Activated T-cell treated with anti-CD3 and anti-CD28 coated beads, Interleukin-2, amount 50 U/mL, for 72 hours (primary cell): ENCODE results near the gene LITAFD. TPM values are rescaled to one million over a fixed set of nuclear protein-coding genes. Genes with fewer than 3 reads are reported as not detected.

ENCODE experiments used
- ATAC-seq, 2 donors: fragments of 150-1000 bp; cut with Tn5 transposase; replicated peaks in 1 of 2; 2 replicates each; pipeline ENCODE4 v1.10.0; 2021; ENCODE audit warnings: moderate library complexity in 2 of 2, mild to moderate bottlenecking in 1 of 2
- DNase-seq, 2 donors: peaks; one replicate each; pipeline ENCODE4 v3.0.0; 2021 to 2022; ENCODE audit warnings: mixed read lengths in 1 of 2
- H3K27ac Mint-ChIP-seq: one replicate; pipeline ENCODE4 v1.8.0; 2022; ENCODE audit warnings: mild to moderate bottlenecking, moderate library complexity, mixed read lengths
- H3K27me3 Mint-ChIP-seq: one replicate; pipeline ENCODE4 v1.8.0; 2022; ENCODE audit warnings: low read depth, mixed read lengths
- H3K36me3 Mint-ChIP-seq, 2 donors: one replicate each; pipeline ENCODE4 v1.8.0; 2022; ENCODE audit warnings: mixed read lengths in 2 of 2, mild to moderate bottlenecking in 1 of 2; ENCODE audit not compliant: insufficient read depth in 2 of 2
- H3K4me1 Mint-ChIP-seq: one replicate; pipeline ENCODE4 v1.8.0; 2022; ENCODE audit warnings: low read depth, mixed read lengths
- H3K4me3 Mint-ChIP-seq, 2 donors: one replicate each; pipeline ENCODE4 v1.8.0; 2022; ENCODE audit warnings: mild to moderate bottlenecking in 2 of 2, mixed read lengths in 2 of 2, moderate library complexity in 2 of 2
- H3K9me3 Mint-ChIP-seq, 2 donors: one replicate each; pipeline ENCODE4 v1.8.0; 2022; ENCODE audit warnings: mixed read lengths in 2 of 2
- total RNA-seq, 2 donors: library from RNA; stranded (reverse); gene quantifications; one replicate each; pipeline ENCODE4 v1.2.3, GENCODE V29; 2022

Gene LITAFD
- total RNA-seq, 2 donors from 2014 or later, result not detected

DNA sequence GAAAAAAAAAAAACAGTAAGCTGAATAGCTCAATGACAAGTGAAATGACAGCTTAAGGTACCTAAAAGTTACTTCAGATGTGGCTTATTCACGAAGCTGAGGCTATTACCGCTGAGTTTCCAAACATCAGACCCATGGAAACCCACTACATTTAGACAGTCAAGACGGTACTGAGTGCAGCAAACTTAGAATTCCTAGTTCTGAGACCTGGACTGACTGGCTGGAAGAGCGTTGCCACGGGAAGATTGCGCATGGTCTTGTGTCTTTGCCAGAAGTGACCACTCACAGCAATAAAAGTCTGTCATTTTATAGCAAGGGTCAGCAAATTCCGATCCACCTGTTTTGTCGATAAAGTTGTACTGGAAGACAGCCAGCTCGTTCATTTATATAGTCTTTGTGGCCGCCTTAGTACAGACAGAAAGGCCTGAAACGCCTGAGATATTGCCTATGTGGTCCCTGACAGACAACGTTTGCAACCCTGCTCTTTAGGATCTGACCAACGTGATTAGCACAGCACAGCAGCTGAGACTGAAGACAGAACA is 19.2 kb downstream of the LITAFD start:
- H3K4me3 Mint-ChIP-seq, result no peak overlapping the region
- no peak for ATAC-seq
- H3K36me3 Mint-ChIP-seq, result peaks cover 7 to 44% of the 10 kb centered on the region in 2 donors
- no peaks in the 10 kb centered on the region for H3K9me3 Mint-ChIP-seq
- DNase-seq, result no peak
- no peaks in the 10 kb centered on the region for H3K27me3 Mint-ChIP-seq
- H3K27ac Mint-ChIP-seq, result no peak overlapping the region
- H3K4me1 Mint-ChIP-seq, result no peaks in the 10 kb centered on the region

DNA sequence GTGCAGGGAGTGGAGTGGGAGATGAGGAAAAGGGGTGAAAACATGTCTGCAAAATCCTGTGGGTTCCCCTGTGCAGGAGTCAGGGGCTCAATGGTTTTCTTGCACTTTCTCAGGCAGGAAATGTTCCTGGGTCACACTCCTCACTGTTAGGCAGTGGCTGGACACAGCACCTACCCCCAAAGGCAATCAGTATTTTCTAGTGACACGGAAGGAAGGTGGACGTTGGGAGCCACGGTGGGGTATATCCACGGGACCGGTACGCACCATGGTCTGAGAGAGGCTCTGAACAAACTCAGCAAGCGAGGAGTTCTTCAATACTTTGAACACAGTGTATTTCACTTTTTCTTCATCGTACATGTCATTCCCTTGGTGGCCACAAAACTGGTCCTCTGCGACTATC is 20.9 kb downstream of the LITAFD start:
- DNase-seq, result no peak
- no peaks in the 10 kb centered on the region for H3K27me3 Mint-ChIP-seq
- H3K4me1 Mint-ChIP-seq, result peaks cover 5% of the 10 kb centered on the region
- no peak overlapping the region for H3K4me3 Mint-ChIP-seq
- no peak overlapping the region for H3K27ac Mint-ChIP-seq
- H3K9me3 Mint-ChIP-seq, result no peaks in the 10 kb centered on the region
- ATAC-seq, result no peak
- peaks cover 7 to 43% of the 10 kb centered on the region in 2 donors for H3K36me3 Mint-ChIP-seq

DNA sequence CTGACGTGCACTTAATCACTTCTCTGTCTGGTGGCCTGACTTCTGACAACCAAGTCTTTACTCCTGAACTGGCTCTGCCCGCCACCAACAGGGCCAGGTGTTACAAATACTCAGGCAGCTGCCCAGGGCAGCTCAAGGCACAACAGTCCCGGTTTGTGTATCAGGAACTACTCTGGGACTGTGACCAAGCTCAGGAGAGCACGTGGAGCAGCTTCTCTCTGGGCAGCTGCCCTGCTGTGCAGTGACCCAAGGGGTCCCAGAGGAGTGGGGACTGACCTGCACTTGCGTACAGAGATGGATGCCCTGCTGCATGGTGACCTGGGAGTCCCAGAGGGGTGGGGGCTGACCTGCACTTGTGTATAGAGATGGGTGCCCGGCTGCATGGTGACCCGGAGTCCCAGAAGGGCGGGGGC is 21.9 kb downstream of the LITAFD start:
- Mint-ChIP-seq H3K4me3 (no peak overlapping the region), H3K27me3 (no peaks in the 10 kb centered on the region), H3K27ac (no peak overlapping the region), H3K9me3 (no peaks in the 10 kb centered on the region), H3K36me3 (peaks cover 4 to 34% of the 10 kb centered on the region in 2 donors), H3K4me1 (peaks cover 5% of the 10 kb centered on the region)
- DNase-seq (no peak), ATAC-seq (no peak)

DNA sequence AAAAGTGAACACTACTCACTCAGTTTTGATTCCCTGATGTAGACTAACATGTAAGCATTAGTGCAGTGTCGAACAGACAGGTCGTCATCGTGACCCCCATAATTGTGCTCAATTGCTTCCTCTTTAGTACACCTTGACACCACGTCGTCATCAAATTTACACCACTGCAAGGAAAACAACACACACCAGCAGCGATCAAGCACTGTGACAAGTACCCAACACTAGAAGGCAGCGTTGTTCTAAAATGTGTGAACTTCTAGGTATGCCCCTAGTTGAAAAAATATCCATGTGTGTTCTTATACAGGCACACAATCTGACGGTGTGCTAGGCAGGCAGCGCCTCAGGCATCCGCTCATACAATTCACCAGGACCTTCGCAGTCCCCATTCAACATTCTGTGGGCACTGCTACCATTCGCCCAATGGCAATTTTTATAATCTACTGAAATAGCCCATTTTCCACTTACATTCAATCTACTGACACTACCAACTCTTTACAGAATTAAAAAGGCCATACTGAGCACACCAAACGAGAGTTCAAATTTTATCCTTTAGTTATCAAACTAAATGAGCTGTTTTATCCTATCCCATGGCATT is 23.1 kb downstream of the LITAFD start:
- Mint-ChIP-seq H3K4me3 (no peak overlapping the region), H3K27ac (no peak overlapping the region), H3K9me3 (no peaks in the 10 kb centered on the region), H3K27me3 (no peaks in the 10 kb centered on the region), H3K36me3 (peaks cover 4 to 25% of the 10 kb centered on the region in 2 donors), H3K4me1 (peaks cover 5% of the 10 kb centered on the region)
- ATAC-seq (peak; percentile 50 to 66), DNase-seq (no peak)

DNA sequence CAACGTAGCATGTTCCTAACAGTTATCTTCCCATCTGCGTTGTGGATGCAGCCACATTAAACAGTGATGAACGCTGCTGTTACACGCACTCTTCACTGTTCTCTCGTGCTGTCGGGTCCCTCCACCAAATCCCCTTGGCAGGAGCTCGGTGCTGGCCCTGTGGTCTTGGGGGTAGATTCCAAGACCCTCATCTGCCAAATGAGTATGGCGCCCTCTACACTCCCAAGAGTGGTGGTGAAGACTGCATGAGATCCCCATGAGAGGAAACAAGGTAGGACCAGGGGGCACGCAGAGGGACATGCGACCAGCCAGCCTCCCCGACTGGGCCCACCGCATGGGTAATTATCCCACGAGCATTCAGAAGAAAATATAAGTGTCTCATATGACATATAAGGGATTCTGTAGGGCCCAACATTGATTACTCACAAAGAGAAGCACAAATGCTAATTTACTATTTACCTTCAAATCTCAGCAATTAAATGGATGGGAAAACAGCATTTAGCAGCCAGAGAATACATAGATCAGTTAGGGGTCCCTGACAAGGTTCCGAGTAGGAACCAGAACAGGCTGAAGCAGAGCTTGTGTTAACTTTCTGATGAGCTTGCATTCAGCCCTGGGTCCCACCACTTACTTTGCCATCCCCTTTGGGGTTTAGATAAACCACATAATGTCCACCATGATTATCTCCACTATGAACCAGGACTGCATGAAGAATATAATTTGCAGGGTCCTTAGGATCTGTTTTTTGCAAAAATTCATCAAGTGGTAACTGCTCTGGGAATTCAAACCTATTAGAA is 23.8 kb downstream of the LITAFD start:
- Mint-ChIP-seq H3K4me1 (peaks cover 12% of the 10 kb centered on the region), H3K36me3 (peaks cover 4 to 24% of the 10 kb centered on the region in 2 donors), H3K4me3 (no peak overlapping the region), H3K9me3 (no peaks in the 10 kb centered on the region), H3K27ac (peak overlapping the region; percentile 54), H3K27me3 (no peaks in the 10 kb centered on the region)
- ATAC-seq (no peak), DNase-seq (no peak)

DNA sequence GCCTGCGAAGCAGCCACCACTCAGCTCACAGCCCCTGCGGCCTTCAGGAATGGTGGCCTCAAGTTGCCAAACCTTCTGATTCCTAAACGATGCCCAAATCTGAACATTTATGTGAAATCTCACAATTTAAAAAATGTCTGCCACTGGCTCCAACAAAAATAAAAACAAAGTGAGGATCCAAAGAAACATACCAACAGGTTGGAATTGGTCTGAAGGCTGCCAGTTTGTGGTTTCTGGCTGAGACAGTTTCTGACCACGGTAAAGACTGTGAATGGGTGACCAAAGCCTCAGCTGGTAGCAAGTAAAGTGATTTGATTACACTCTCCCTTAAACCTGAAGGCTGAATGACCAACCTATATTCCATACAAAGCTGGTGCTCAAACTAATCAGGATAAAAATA is 24.9 kb downstream of the LITAFD start:
- DNase-seq (no peak), ATAC-seq (no peak)
- Mint-ChIP-seq H3K36me3 (peaks cover 7 to 28% of the 10 kb centered on the region in 2 donors), H3K9me3 (no peaks in the 10 kb centered on the region), H3K27me3 (no peaks in the 10 kb centered on the region), H3K4me3 (no peak overlapping the region), H3K27ac (peak overlapping the region; percentile 57), H3K4me1 (peaks cover 21% of the 10 kb centered on the region)

DNA sequence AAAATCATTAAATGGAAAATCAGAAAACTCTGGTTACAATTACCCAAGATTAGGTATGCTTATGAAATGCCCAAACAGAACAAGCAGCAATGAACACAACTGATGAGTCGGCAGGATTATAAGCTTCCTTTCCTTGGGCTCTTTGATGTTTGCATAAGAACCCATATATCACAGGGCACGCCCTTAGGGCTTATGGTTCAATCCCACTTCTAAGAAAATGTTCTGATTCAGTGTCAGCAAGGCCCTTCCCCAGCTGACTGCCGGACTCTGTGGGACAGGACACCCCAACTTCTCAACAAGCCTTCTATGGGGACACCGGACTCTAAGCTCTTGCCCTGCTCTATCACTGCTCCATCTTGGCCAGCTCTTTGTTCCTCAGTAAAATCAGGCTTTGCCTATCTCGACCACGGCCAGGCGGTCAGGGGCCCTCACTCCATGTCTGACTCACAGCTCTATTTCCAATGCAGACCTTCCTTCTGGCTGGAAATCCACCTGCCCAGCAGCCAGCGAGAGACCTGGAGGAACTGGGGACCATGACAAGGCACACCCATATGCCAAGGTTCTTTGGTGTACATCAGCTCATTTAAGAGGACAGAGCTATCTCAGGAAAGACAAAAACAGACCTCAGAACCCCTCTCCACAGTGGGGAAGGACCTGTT is 26.8 kb downstream of the LITAFD start:
- DNase-seq (no peak), ATAC-seq (peak in 1 of 2 donors; percentile 13)
- H3K36me3 Mint-ChIP-seq, result peaks cover 10 to 35% of the 10 kb centered on the region in 2 donors
- no peaks in the 10 kb centered on the region for H3K9me3 Mint-ChIP-seq
- H3K4me3 Mint-ChIP-seq, result no peak overlapping the region
- H3K4me1 Mint-ChIP-seq, result peaks cover 32% of the 10 kb centered on the region
- peak overlapping the region; percentile 29 for H3K27ac Mint-ChIP-seq
- H3K27me3 Mint-ChIP-seq, result no peaks in the 10 kb centered on the region

DNA sequence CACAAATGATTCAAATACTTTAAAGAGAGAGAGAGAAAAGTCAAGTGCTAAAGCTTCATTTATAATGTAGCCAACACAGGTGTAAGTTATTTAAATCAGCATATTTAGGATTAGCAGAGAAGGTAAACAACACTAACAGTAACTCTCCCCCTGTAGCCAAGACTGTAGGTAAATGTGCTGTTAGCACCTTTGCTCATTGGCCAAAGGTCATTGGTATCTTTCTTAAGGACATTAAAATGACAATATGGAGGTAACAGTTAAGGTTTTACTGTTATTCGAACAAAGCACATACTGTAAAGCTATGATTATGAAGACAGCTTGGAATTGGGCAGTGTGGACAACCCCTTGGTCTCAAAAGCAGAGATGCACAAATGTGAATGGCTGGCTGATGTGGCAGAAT is 28.7 kb downstream of the LITAFD start:
- no peak for ATAC-seq
- Mint-ChIP-seq H3K36me3 (peaks cover 8 to 33% of the 10 kb centered on the region in 2 donors), H3K9me3 (no peaks in the 10 kb centered on the region), H3K4me3 (no peak overlapping the region), H3K27ac (peak overlapping the region; percentile 93), H3K27me3 (no peaks in the 10 kb centered on the region), H3K4me1 (peaks cover 32% of the 10 kb centered on the region)
- DNase-seq, result no peak

DNA sequence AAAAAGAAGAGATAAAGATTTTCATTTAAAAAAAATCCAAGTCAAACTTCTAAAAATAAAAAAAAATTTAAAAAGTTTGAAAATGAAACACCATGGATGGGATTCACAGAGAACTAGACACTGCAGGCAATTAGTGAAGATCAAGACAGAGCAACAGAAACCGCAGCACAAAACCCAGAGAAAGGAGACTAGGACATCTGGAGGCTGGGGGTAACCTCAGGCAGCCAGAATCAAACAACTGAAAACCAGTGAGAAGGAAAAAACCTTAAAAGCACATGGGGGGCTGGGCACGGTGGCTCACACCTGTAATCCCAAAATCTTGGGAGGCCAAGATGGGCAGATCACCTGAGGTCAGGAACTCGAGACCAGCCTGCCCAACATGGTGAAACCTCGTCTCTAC is 30.6 kb downstream of the LITAFD start:
- no peak overlapping the region for H3K4me3 Mint-ChIP-seq
- H3K36me3 Mint-ChIP-seq, result peaks cover 8 to 31% of the 10 kb centered on the region in 2 donors
- peaks cover 28% of the 10 kb centered on the region for H3K4me1 Mint-ChIP-seq
- no peak for DNase-seq
- no peaks in the 10 kb centered on the region for H3K27me3 Mint-ChIP-seq
- ATAC-seq, result no peak
- H3K9me3 Mint-ChIP-seq, result no peaks in the 10 kb centered on the region
- no peak overlapping the region for H3K27ac Mint-ChIP-seq

DNA sequence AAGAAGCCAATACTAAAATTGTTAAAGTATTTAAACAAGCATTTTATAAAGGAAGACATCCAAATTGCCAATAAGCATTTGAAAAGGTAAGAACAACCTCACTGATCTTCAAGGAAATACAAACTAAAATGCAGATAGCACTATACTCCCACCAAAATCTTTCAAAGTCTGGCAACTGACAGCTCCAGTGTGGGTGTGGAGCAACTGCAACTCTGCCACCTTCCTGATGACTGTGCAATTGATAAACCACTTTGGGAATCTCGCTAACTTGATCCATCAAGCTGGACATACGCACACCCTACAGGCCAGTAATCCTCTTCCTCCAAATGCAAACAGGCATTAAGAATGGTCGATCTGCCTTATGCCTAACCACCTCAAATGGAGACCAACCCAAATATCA is 31.9 kb downstream of the LITAFD start:
- Mint-ChIP-seq H3K4me1 (peaks cover 34% of the 10 kb centered on the region), H3K36me3 (peaks cover 11 to 39% of the 10 kb centered on the region in 2 donors), H3K9me3 (no peaks in the 10 kb centered on the region), H3K4me3 (no peak overlapping the region), H3K27me3 (no peaks in the 10 kb centered on the region), H3K27ac (peak overlapping the region; percentile 50)
- DNase-seq (no peak), ATAC-seq (no peak)

DNA sequence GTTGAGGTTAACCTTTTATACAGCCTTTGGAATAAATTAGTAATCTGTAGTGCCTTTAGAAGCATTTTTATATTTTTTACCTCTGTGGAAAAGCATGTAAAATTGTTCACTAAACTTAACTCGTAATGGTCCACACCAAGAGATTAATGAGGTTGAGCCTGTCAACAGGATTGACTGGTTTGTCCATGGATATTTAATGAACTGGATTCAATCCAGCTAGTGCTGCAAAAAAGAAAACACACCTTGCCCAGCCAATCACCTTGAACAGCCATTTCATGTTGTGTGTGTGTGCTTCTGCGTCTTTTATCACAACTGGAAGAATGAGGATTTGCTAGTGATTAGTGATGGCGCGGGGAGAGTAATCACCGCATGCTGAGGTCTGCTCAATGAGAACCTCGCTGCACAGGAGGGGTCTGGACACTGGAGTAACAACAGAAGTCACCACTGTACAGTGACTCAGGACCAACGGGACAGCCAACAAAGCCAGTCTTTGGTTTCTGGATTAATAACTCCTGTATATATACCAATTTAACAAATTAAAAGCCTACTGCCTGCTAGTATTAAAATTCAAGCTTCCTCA is 33.7 kb downstream of the LITAFD start:
- no peak overlapping the region for H3K4me3 Mint-ChIP-seq
- H3K36me3 Mint-ChIP-seq, result peaks cover 15 to 41% of the 10 kb centered on the region in 2 donors
- no peak for DNase-seq
- no peak for ATAC-seq
- H3K4me1 Mint-ChIP-seq, result peaks cover 46% of the 10 kb centered on the region
- no peaks in the 10 kb centered on the region for H3K9me3 Mint-ChIP-seq
- H3K27ac Mint-ChIP-seq, result no peak overlapping the region
- no peaks in the 10 kb centered on the region for H3K27me3 Mint-ChIP-seq

DNA sequence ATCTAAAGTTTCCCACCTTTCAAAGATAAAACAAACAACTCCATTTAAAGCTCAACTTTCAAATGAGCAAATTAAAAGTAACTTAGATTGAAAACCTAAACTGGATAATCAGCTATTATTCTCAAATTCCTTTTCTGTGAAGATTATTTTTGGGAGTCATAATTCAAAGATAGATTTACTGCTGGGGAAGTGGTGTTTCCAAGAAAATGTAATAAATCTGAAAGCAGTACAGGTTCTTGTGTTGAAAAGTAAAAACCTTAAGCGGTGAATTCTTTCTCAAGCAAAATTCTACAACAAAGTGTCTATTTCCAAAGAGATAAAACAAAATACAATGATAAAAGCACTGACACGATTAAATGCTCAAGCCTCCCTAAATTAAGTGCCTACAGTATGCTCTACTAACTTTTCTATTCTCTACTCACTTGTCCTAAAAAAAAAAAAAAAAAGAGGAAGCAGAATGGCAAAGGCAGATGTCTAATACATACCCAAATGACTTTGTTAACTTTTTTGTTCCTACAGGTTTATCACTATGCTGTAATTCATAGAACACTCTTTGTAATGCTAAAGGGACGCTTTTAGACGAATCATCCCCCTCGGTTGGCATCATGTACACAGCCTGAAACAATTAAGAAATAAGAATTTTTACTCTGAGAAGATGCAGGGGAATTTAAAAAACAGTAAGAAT is 34.5 kb downstream of the LITAFD start:
- Mint-ChIP-seq H3K4me1 (peaks cover 46% of the 10 kb centered on the region), H3K36me3 (peaks cover 13 to 33% of the 10 kb centered on the region in 2 donors), H3K27me3 (no peaks in the 10 kb centered on the region), H3K4me3 (no peak overlapping the region), H3K27ac (peak overlapping the region; percentile 89), H3K9me3 (no peaks in the 10 kb centered on the region)
- ATAC-seq (no peak), DNase-seq (no peak)
